ENCODE results near the gene ARHGAP22. TPM values are rescaled to one million over a fixed set of nuclear protein-coding genes. Genes with fewer than 3 reads are reported as not detected.

ARHGAP22 gene
- total RNA-seq, 2 donors from 2014 or later = 0.32 to 0.48 TPM

Other genes starting within 250 kb of the ARHGAP22 start
- under 1 TPM; 0.35 to 0.90 TPM for gene WDFY4, start 79.8 kb upstream of the ARHGAP22 start, total RNA-seq

Measured in activated T-helper 17 cell treated with anti-CD3 and anti-CD28 coated beads, Interleukin-2, amount 50 U/mL, for 72 hours (primary cell).